Measurements from ENCODE around the gene FAM83B.
"Not testable (repeated sequence)": the region's sequence is repeated elsewhere in the genome, so short reads cannot be mapped to it uniquely, and the experiment has no call there.

FAM83B gene
- 0 reads per million in 3 donors for total RNA-seq

DNA sequence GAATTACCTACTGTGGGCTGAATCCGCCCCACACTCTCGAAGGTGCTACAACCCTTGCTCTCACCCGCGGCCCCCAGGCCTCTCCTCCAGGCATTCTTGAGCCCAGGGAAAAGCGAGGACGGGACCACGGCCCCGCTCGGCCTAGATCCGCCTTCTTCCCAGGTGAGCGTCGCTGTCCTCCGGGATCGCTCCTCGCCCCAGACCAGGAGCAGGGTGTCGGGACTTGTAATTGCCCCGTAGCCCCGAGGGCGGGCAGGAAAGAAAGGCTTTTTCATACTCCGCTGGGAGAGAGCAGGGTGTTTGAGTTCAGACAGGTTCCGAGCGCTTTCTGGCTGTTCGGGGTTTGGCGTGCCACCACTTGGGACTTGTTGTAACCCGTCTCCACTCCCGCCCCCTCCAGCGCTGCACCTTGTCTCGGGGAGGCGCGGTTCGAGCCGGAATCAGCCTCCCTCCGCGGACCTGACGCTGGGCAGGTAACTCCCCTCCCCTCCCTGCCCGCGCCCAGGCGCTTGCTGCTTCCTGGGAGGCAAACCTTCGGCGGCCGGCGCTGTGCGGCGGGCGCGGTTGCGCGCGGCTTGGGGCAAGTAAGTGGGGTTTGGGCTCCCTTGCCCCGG lies at the start of gene FAM83B:
TSS of gene FAM83B (plus strand) at position 529 of the 614 bp plus-strand sequence. CDS start 23,476 bp downstream, outside the sequence.
- Histone ChIP-seq H3K27ac (ENCODE audit: insufficient read depth, low read length, poor library complexity, severe bottlenecking) (no peak within 1 kb of the TSS), H3K27me3 (replicated peaks; ENCODE audit: control insufficient read depth, insufficient read depth, low read length, poor library complexity, severe bottlenecking) (no peaks in the 10 kb centered on the region), H3K4me3 (ENCODE audit: insufficient read depth, low read depth, low read length, poor library complexity, severe bottlenecking) (no peak within 1 kb of the TSS), H3K9me3 (ENCODE audit: control insufficient read depth, low read length) (no peaks in the 10 kb centered on the region), H3K4me1 (ENCODE audit: control insufficient read depth, insufficient read depth, low read length, poor library complexity, severe bottlenecking) (no peaks in the 10 kb centered on the region), H3K36me3 (ENCODE audit: control insufficient read depth, insufficient read depth, low read length) (no peaks in the 10 kb centered on the region)
- DNase-seq, result no peak

DNA sequence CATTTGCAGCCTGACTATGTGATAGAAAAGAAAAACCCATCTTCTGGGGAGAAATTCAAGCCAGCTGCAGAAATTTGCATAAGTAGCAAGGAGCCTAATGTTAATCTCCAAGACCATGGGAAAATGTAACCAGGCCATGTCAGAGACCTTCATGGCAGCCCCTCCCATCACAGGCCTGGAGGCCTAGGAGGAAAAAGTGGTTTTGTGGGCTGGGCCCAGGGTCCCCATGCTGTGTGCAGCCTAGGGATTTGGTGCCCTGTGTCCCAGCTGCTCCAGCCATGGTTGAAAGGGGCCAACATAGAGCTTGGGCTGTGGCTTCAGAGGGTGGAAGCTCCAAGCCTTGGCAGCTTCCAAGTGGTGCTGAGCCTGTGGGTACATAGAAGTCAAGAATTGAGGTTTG lies 49.7 kb upstream of the FAM83B start:
- not testable (repeated sequence) for H3K4me3 ChIP-seq (ENCODE audit: insufficient read depth, low read depth, low read length, poor library complexity, severe bottlenecking); H3K27ac ChIP-seq (ENCODE audit: insufficient read depth, low read length, poor library complexity, severe bottlenecking); H3K9me3 ChIP-seq (ENCODE audit: control insufficient read depth, low read length); DNase-seq; H3K4me1 ChIP-seq (ENCODE audit: control insufficient read depth, insufficient read depth, low read length, poor library complexity, severe bottlenecking); H3K27me3 ChIP-seq (replicated peaks; ENCODE audit: control insufficient read depth, insufficient read depth, low read length, poor library complexity, severe bottlenecking); H3K36me3 ChIP-seq (ENCODE audit: control insufficient read depth, insufficient read depth, low read length)

DNA sequence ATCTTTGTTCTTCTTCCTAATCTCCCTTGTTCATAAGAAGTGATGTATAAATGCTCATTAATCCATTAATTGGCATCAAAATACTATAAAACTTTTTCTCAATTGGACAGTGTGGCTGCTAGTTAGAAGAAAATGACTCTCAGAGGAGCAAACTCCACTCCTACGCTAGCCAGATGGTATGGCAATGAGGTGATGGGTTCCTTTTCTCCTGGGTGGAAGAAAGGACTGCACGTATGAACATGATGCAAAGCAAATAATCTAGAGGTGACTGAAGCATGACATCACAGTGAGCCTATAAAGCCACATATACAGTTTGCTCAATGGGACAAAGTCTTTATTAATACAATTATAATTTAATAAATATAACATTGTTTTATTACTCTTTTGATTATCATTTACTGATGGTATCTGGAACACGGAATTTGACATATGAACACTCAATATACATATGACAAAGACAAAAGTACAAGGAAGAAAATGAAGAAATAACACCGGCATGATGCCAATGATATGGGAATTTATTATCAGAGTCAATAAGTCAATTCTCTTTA lies 46.4 kb upstream of the FAM83B start:
- Histone ChIP-seq H3K27ac (ENCODE audit: insufficient read depth, low read length, poor library complexity, severe bottlenecking) (no peak overlapping the region), H3K9me3 (ENCODE audit: control insufficient read depth, low read length) (no peaks in the 10 kb centered on the region), H3K36me3 (ENCODE audit: control insufficient read depth, insufficient read depth, low read length) (no peaks in the 10 kb centered on the region), H3K4me1 (ENCODE audit: control insufficient read depth, insufficient read depth, low read length, poor library complexity, severe bottlenecking) (no peaks in the 10 kb centered on the region), H3K27me3 (replicated peaks; ENCODE audit: control insufficient read depth, insufficient read depth, low read length, poor library complexity, severe bottlenecking) (no peaks in the 10 kb centered on the region), H3K4me3 (ENCODE audit: insufficient read depth, low read depth, low read length, poor library complexity, severe bottlenecking) (no peak overlapping the region)
- no peak for DNase-seq

GRCh38 chr6:54801244-54801643 lies 45.3 kb upstream of the FAM83B start:
- Histone ChIP-seq H3K27me3 (replicated peaks; ENCODE audit: control insufficient read depth, insufficient read depth, low read length, poor library complexity, severe bottlenecking) (no peaks in the 10 kb centered on the region), H3K36me3 (ENCODE audit: control insufficient read depth, insufficient read depth, low read length) (no peaks in the 10 kb centered on the region), H3K4me1 (ENCODE audit: control insufficient read depth, insufficient read depth, low read length, poor library complexity, severe bottlenecking) (no peaks in the 10 kb centered on the region), H3K9me3 (ENCODE audit: control insufficient read depth, low read length) (no peaks in the 10 kb centered on the region), H3K4me3 (ENCODE audit: insufficient read depth, low read depth, low read length, poor library complexity, severe bottlenecking) (no peak overlapping the region), H3K27ac (ENCODE audit: insufficient read depth, low read length, poor library complexity, severe bottlenecking) (no peak overlapping the region)
- DNase-seq, result no peak

DNA sequence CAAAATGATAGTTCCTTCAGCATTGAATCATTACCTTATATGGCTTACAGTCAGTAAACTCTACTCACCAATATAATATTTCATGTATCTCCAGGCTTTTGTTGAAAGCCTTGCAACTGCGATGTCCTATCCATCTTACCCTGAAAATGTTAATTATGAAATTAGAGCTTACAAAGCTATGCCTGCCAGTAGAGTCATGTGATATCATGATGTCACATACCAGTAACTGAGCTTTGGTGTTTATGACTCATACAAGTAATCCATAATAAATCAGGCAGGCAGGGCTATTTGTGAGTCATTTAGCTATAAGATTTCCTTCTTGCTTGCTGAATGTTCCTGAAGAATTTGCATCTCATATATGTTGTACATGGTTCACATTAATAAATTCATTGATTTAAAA lies 44.9 kb upstream of the FAM83B start:
- DNase-seq, result no peak
- no peaks in the 10 kb centered on the region for H3K36me3 ChIP-seq (ENCODE audit: control insufficient read depth, insufficient read depth, low read length)

GRCh38 chr6:54802775-54803634 lies 43.6 kb upstream of the FAM83B start:
- Histone ChIP-seq H3K4me1 (ENCODE audit: control insufficient read depth, insufficient read depth, low read length, poor library complexity, severe bottlenecking) (no peaks in the 10 kb centered on the region), H3K27ac (ENCODE audit: insufficient read depth, low read length, poor library complexity, severe bottlenecking) (no peak overlapping the region), H3K27me3 (replicated peaks; ENCODE audit: control insufficient read depth, insufficient read depth, low read length, poor library complexity, severe bottlenecking) (no peaks in the 10 kb centered on the region), H3K4me3 (ENCODE audit: insufficient read depth, low read depth, low read length, poor library complexity, severe bottlenecking) (no peak overlapping the region), H3K9me3 (ENCODE audit: control insufficient read depth, low read length) (no peaks in the 10 kb centered on the region), H3K36me3 (ENCODE audit: control insufficient read depth, insufficient read depth, low read length) (no peaks in the 10 kb centered on the region)
- DNase-seq, result no peak

More for the DNA sequence above, 44.9 kb upstream of the FAM83B start:
- Histone ChIP-seq H3K27me3 (replicated peaks; ENCODE audit: control insufficient read depth, insufficient read depth, low read length, poor library complexity, severe bottlenecking) (no peaks in the 10 kb centered on the region), H3K9me3 (ENCODE audit: control insufficient read depth, low read length) (no peaks in the 10 kb centered on the region), H3K4me3 (ENCODE audit: insufficient read depth, low read depth, low read length, poor library complexity, severe bottlenecking) (no peak overlapping the region), H3K4me1 (ENCODE audit: control insufficient read depth, insufficient read depth, low read length, poor library complexity, severe bottlenecking) (no peaks in the 10 kb centered on the region), H3K27ac (ENCODE audit: insufficient read depth, low read length, poor library complexity, severe bottlenecking) (no peak overlapping the region)

GRCh38 chr6:54805077-54805476 lies 41.5 kb upstream of the FAM83B start:
- no peaks in the 10 kb centered on the region for H3K4me1 ChIP-seq (ENCODE audit: control insufficient read depth, insufficient read depth, low read length, poor library complexity, severe bottlenecking)
- H3K27me3 ChIP-seq (replicated peaks; ENCODE audit: control insufficient read depth, insufficient read depth, low read length, poor library complexity, severe bottlenecking), result no peaks in the 10 kb centered on the region
- no peak overlapping the region for H3K27ac ChIP-seq (ENCODE audit: insufficient read depth, low read length, poor library complexity, severe bottlenecking)
- no peak for DNase-seq
- H3K9me3 ChIP-seq (ENCODE audit: control insufficient read depth, low read length), result no peaks in the 10 kb centered on the region
- H3K36me3 ChIP-seq (ENCODE audit: control insufficient read depth, insufficient read depth, low read length), result no peaks in the 10 kb centered on the region
- no peak overlapping the region for H3K4me3 ChIP-seq (ENCODE audit: insufficient read depth, low read depth, low read length, poor library complexity, severe bottlenecking)

GRCh38 chr6:54810147-54810546 lies 36.4 kb upstream of the FAM83B start:
- Histone ChIP-seq H3K27me3 (replicated peaks; ENCODE audit: control insufficient read depth, insufficient read depth, low read length, poor library complexity, severe bottlenecking) (no peaks in the 10 kb centered on the region), H3K9me3 (ENCODE audit: control insufficient read depth, low read length) (no peaks in the 10 kb centered on the region), H3K4me3 (ENCODE audit: insufficient read depth, low read depth, low read length, poor library complexity, severe bottlenecking) (no peak overlapping the region), H3K4me1 (ENCODE audit: control insufficient read depth, insufficient read depth, low read length, poor library complexity, severe bottlenecking) (no peaks in the 10 kb centered on the region), H3K27ac (ENCODE audit: insufficient read depth, low read length, poor library complexity, severe bottlenecking) (no peak overlapping the region), H3K36me3 (ENCODE audit: control insufficient read depth, insufficient read depth, low read length) (no peaks in the 10 kb centered on the region)
- no peak for DNase-seq

GRCh38 chr6:54813892-54814291 lies 32.7 kb upstream of the FAM83B start:
- H3K9me3 ChIP-seq (ENCODE audit: control insufficient read depth, low read length), result no peaks in the 10 kb centered on the region
- no peaks in the 10 kb centered on the region for H3K27me3 ChIP-seq (replicated peaks; ENCODE audit: control insufficient read depth, insufficient read depth, low read length, poor library complexity, severe bottlenecking)
- H3K4me3 ChIP-seq (ENCODE audit: insufficient read depth, low read depth, low read length, poor library complexity, severe bottlenecking), result no peak overlapping the region
- no peaks in the 10 kb centered on the region for H3K4me1 ChIP-seq (ENCODE audit: control insufficient read depth, insufficient read depth, low read length, poor library complexity, severe bottlenecking)
- no peaks in the 10 kb centered on the region for H3K36me3 ChIP-seq (ENCODE audit: control insufficient read depth, insufficient read depth, low read length)
- H3K27ac ChIP-seq (ENCODE audit: insufficient read depth, low read length, poor library complexity, severe bottlenecking), result no peak overlapping the region
- no peak for DNase-seq

- H3K36me3 ChIP-seq (ENCODE audit: control insufficient read depth, insufficient read depth, low read length), result no peaks in the 10 kb centered on the region
- H3K27ac ChIP-seq (ENCODE audit: insufficient read depth, low read length, poor library complexity, severe bottlenecking), result no peak overlapping the region
- no peak for DNase-seq
- no peaks in the 10 kb centered on the region for H3K9me3 ChIP-seq (ENCODE audit: control insufficient read depth, low read length)
- H3K4me1 ChIP-seq (ENCODE audit: control insufficient read depth, insufficient read depth, low read length, poor library complexity, severe bottlenecking), result no peaks in the 10 kb centered on the region
- no peak overlapping the region for H3K4me3 ChIP-seq (ENCODE audit: insufficient read depth, low read depth, low read length, poor library complexity, severe bottlenecking)
- H3K27me3 ChIP-seq (replicated peaks; ENCODE audit: control insufficient read depth, insufficient read depth, low read length, poor library complexity, severe bottlenecking), result no peaks in the 10 kb centered on the region
Measured at GRCh38 chr6:54817236-54817635, 29.3 kb upstream of the FAM83B start.
